NCI-H128 (cell line): ENCODE measurements around the gene ZFAND5.
A peak's percentile ranks its signal among the peaks of the same experiment; 100 is the strongest.

Experiments
- DNase-seq: peaks from one replicate; lab custom pipeline; 2025; ENCODE audit not compliant: unreplicated experiment; lab: John Stamatoyannopoulos, UW

Gene ZFAND5

GRCh38 chr9:72363236-72363635 is 1.8 kb downstream of the ZFAND5 start:
- no peak for DNase-seq

- DNase-seq: peak; percentile 10
Observed at GRCh38 chr9:72362680-72363139, 2.3 kb downstream of the ZFAND5 start.

GRCh38 chr9:72362118-72362531 is 2.9 kb downstream of the ZFAND5 start:
- DNase-seq: no peak

DNA sequence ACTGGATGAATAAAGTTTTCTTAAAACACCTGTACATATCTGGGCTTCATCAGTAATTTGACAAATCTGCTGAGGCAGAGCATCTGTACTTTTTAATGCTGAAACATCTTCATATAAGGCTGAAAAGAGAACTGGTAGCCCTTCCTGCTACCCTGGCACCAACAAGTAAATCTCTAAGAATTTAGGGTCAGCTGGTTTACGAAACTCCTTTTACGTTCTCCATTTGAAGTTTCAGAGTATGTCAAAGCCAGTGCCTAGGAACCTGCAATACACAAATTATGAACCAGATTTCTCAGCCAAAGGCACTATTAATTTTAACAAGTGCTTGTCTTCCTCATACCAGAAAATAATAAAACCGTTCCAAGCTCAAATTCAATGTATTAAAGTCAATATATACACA is 3.8 kb downstream of the ZFAND5 start:
- DNase-seq: no peak

- no peak for DNase-seq
Observed at GRCh38 chr9:72360324-72360723, 4.7 kb downstream of the ZFAND5 start.

DNA sequence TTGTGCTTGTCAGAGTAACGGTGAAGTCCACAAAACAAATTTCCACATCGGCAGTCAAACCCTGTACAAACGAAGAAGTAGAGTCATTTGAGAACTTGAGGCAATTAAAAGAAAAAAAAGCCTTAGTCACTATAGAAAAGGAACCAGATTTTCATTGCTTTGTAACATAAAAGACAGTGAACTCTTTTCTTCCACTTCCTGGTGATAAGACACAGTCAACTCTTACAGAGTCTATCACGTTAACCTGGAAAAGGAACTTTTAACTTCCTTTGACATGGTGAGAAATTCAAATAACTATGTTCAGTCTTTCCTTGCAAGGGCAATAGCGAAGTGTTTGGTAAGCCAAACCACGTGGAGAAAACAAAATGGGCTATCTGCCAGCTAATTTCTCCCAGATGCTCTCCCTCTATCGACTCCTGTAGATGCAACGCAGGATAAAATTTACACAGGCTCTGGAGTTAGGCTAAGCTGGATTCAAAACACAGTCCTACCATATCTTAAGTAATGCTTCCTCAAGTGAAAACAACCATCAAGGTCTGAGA is 8.9 kb downstream of the ZFAND5 start:
- no peak for DNase-seq

GRCh38 chr9:72355153-72355552 is 9.9 kb downstream of the ZFAND5 start:
- DNase-seq: no peak

- no peak for DNase-seq
Observed at GRCh38 chr9:72354704-72355103, 10.3 kb downstream of the ZFAND5 start.

DNA sequence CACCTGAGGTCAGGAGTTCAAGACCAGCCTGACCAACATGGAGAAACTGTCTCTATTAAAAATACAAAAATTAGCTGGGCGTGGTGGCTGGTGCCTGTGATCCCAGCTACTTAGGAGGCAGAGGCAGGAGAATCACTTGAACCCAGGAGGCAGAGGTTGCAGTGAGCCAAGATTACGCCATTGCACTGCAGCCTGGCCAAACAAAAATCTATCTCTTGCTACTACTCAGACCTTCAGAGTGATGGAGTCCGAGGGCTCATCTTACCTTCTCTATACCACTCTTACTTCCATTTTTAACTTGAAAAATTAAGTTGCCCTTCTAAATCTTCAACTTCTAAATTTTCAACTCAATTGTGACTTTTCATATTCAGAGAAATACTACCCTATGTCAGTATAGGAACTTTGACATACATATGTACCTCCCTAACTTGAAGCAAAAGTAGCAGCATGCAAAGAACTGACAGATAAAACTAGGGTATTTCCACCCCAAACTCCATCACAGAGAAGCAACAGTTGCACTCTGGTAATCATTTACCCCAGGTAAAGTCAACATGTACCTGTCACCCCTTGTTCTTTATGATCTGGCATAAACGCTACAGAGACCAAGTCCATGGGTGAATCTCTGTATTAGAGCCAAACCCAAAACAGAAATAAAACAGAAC is 11.4 kb downstream of the ZFAND5 start:
- no peak for DNase-seq

- DNase-seq: no peak
Observed at GRCh38 chr9:72352911-72353388, 12.1 kb downstream of the ZFAND5 start.

GRCh38 chr9:72351538-72352453 is 13.2 kb downstream of the ZFAND5 start:
- no peak for DNase-seq

GRCh38 chr9:72349911-72350310 is 15.1 kb downstream of the ZFAND5 start:
- no peak for DNase-seq

- no peak for DNase-seq
Observed at GRCh38 chr9:72349240-72349639, 15.8 kb downstream of the ZFAND5 start.

DNA sequence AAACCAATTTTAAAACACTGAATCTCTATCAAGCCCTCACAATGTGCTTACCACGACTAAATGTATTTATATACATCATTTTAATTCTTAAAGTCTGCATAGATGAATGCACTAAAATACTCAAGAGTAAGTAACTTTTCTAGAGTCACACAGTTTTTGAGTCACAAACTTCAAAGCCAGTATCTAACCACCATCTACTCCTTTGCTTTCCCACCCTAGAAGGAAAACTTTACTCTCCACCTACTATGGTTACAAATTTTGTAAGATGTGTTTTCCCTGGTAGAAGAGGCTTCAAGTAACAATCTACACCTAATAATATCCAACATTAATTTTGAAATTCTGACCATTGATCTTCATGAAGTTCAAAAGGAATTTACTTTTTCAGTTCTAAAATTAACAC is 18.7 kb downstream of the ZFAND5 start:
- DNase-seq: no peak

- no peak for DNase-seq
Observed at GRCh38 chr9:72338631-72339030, 26.4 kb downstream of the ZFAND5 start.

DNA sequence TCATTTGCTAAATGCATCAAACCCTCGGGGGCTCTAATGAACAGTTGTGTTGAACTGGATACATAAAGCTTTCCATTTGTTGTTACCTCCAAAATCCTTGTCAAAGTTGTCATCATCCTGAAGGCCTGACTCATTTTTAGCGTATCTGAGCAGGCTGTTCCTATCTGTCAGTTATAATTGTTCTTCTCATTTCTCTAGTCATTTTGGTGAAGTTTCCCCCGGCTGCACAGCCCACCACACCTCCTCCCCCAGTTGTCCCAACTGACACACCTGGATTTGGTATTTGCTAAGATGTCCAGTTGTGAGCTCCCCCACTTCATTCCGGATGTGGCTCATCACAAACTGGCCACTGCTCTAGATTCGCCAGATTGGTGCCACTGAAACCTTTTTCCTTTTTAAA is 27.7 kb downstream of the ZFAND5 start:
- no peak for DNase-seq

- DNase-seq: no peak
Observed at GRCh38 chr9:72334658-72335337, 30.2 kb downstream of the ZFAND5 start.

GRCh38 chr9:72333709-72334108 is 31.3 kb downstream of the ZFAND5 start:
- DNase-seq: no peak

GRCh38 chr9:72333197-72333596 is 31.8 kb downstream of the ZFAND5 start:
- no peak for DNase-seq

GRCh38 chr9:72332351-72332750 is 32.7 kb downstream of the ZFAND5 start:
- no peak for DNase-seq

DNA sequence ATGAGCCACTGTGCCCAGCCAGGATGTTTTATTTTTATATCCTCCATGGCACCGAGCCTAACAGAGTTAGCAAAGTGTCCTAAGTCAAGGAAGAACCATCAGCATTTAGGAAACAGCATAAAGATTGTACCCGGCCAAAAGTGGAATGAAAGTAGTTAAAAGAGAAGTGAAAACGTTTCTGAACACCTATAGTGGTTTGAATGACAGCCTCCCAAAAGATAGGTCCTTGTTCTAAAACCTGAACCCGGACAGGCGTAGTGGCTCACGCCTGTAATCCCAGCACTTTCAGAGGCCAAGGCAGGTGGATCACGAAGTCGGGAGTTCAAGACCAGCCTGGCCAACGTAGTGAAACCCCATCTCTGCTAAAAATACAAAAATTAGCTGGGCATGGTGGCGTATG is 37.4 kb downstream of the ZFAND5 start:
- no peak for DNase-seq
